Loucy (cell line): ENCODE measurements around the gene DNAH7.

ENCODE experiments used
- CTCF ChIP-seq: fragments of 200-600 bp; sonication (generic); conservative IDR thresholded peaks from 2 replicates; pipeline ENCODE4 v1.5.1; 2014; ENCODE audit warnings: mild to moderate bottlenecking, antibody characterized with exemption, low read length
- EZH2phosphoT487 ChIP-seq: fragments of 200-600 bp; IDR thresholded peaks from 2 replicates; pipeline ENCODE4 v1.6.1; 2018; ENCODE audit warnings: antibody characterized with exemption, mild to moderate bottlenecking, moderate library complexity, borderline replicate concordance

DNA sequence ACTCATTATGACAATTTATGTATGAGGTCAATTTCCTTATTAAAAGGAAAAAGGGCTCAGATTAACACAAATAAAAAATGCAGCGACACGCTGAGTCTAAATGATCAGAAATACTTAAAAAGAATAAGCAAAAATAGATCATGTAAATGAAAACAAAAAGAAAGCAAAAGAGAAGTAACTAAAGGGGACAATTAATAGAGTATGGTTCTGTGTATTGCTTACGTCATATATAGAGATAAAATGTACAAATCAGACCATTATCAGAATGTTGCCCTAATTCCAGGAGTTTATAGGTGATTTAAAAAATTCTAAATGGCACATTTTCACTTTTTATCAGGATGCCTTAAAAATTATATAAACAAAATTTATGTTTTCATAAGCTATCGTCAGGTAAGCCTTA lies 189.5 kb downstream of the DNAH7 start:
- no peak for TF ChIP-seq CTCF
- no peak for TF ChIP-seq EZH2phosphoT487
